ENCODE data around the gene NUP54. TPM values are rescaled to one million over a fixed set of nuclear protein-coding genes. Genes with fewer than 3 reads are reported as not detected.

Gene NUP54
- total RNA-seq, 1 donor from 2014 or later, result 78.8 TPM

DNA sequence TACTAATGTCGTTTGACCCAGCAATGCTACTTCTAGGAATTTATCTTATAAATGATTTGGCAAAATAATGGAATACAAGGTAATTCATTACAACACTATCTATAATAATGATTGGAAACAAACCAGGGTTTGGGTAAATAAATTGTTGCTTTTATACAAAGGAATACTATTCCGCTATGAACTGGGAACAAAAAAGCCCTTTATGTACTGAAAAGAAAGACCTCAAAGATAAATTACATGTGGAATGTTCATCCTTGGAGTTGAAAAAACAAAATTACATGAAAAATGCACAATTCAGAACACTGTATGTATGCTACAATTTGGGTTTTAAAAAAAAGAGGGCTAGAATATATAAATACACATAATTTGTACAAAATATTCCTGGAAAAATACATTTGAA is 5.2 kb upstream of the NUP54 start:
- peaks cover 0 to 12% (median 10%) of the 10 kb centered on the region in 3 donors for H3K4me1 ChIP-seq (ENCODE audit: control insufficient read depth in 3 of 3, insufficient read depth in 3 of 3, low read length in 3 of 3)
- peaks cover 0 to 4% (median 0%) of the 10 kb centered on the region in 3 donors for H3K36me3 ChIP-seq (ENCODE audit: control insufficient read depth in 3 of 3, insufficient read depth in 3 of 3, low read length in 3 of 3)
- no peaks in the 10 kb centered on the region for H3K9me3 ChIP-seq (ENCODE audit: control insufficient read depth in 3 of 3, low read length in 3 of 3)
- H3K27me3 ChIP-seq (ENCODE audit: control insufficient read depth in 3 of 3, insufficient read depth in 3 of 3, low read length in 3 of 3), result no peaks in the 10 kb centered on the region
- H3K27ac ChIP-seq (ENCODE audit: low read depth, low read length), result no peak overlapping the region
- no peak overlapping the region for H3K9ac ChIP-seq (ENCODE audit: low read depth in 1 of 3, low read length in 3 of 3)
- no peak overlapping the region for H3K4me3 ChIP-seq (ENCODE audit: low read length in 3 of 3)

GRCh38 chr4:76147454-76148141 is 599 bp downstream of the NUP54 start:
- Histone ChIP-seq H3K9me3 (ENCODE audit: control insufficient read depth in 3 of 3, low read length in 3 of 3) (no peaks in the 10 kb centered on the region), H3K4me3 (ENCODE audit: low read length in 3 of 3) (peak overlapping the region; percentile 90 to 96 (median 94)), H3K4me1 (ENCODE audit: control insufficient read depth in 3 of 3, insufficient read depth in 3 of 3, low read length in 3 of 3) (peaks cover 19 to 26% (median 19%) of the 10 kb centered on the region in 3 donors), H3K27ac (ENCODE audit: low read depth, low read length) (peak overlapping the region; percentile 90), H3K36me3 (ENCODE audit: control insufficient read depth in 3 of 3, insufficient read depth in 3 of 3, low read length in 3 of 3) (peaks cover 0 to 6% (median 4%) of the 10 kb centered on the region in 3 donors), H3K9ac (ENCODE audit: low read depth in 1 of 3, low read length in 3 of 3) (peak overlapping the region; percentile 93 to 97 (median 96)), H3K27me3 (ENCODE audit: control insufficient read depth in 3 of 3, insufficient read depth in 3 of 3, low read length in 3 of 3) (no peaks in the 10 kb centered on the region)

GRCh38 chr4:76144546-76144945 is 3.7 kb downstream of the NUP54 start:
- Histone ChIP-seq H3K9ac (ENCODE audit: low read depth in 1 of 3, low read length in 3 of 3) (no peak overlapping the region), H3K9me3 (ENCODE audit: control insufficient read depth in 3 of 3, low read length in 3 of 3) (no peaks in the 10 kb centered on the region), H3K4me3 (ENCODE audit: low read length in 3 of 3) (no peak overlapping the region), H3K27ac (ENCODE audit: low read depth, low read length) (no peak overlapping the region), H3K36me3 (ENCODE audit: control insufficient read depth in 3 of 3, insufficient read depth in 3 of 3, low read length in 3 of 3) (peaks cover 0 to 26% (median 24%) of the 10 kb centered on the region in 3 donors), H3K27me3 (ENCODE audit: control insufficient read depth in 3 of 3, insufficient read depth in 3 of 3, low read length in 3 of 3) (no peaks in the 10 kb centered on the region), H3K4me1 (ENCODE audit: control insufficient read depth in 3 of 3, insufficient read depth in 3 of 3, low read length in 3 of 3) (peaks cover 18 to 23% (median 19%) of the 10 kb centered on the region in 3 donors)

- no peaks in the 10 kb centered on the region for H3K27me3 ChIP-seq (ENCODE audit: control insufficient read depth in 3 of 3, insufficient read depth in 3 of 3, low read length in 3 of 3)
- no peaks in the 10 kb centered on the region for H3K9me3 ChIP-seq (ENCODE audit: control insufficient read depth in 3 of 3, low read length in 3 of 3)
- H3K27ac ChIP-seq (ENCODE audit: low read depth, low read length), result no peak overlapping the region
- no peak overlapping the region for H3K9ac ChIP-seq (ENCODE audit: low read depth in 1 of 3, low read length in 3 of 3)
- no peak overlapping the region for H3K4me3 ChIP-seq (ENCODE audit: low read length in 3 of 3)
- peaks cover 0 to 6% (median 3%) of the 10 kb centered on the region in 3 donors for H3K4me1 ChIP-seq (ENCODE audit: control insufficient read depth in 3 of 3, insufficient read depth in 3 of 3, low read length in 3 of 3)
- peaks cover 0 to 46% (median 35%) of the 10 kb centered on the region in 3 donors for H3K36me3 ChIP-seq (ENCODE audit: control insufficient read depth in 3 of 3, insufficient read depth in 3 of 3, low read length in 3 of 3)
Measured at GRCh38 chr4:76141241-76141640, 7.0 kb downstream of the NUP54 start.

GRCh38 chr4:76127754-76128153 is 20.4 kb downstream of the NUP54 start:
- no peaks in the 10 kb centered on the region for H3K9me3 ChIP-seq (ENCODE audit: control insufficient read depth in 3 of 3, low read length in 3 of 3)
- peaks cover 0 to 22% (median 16%) of the 10 kb centered on the region in 3 donors for H3K36me3 ChIP-seq (ENCODE audit: control insufficient read depth in 3 of 3, insufficient read depth in 3 of 3, low read length in 3 of 3)
- no peak overlapping the region for H3K9ac ChIP-seq (ENCODE audit: low read depth in 1 of 3, low read length in 3 of 3)
- no peaks in the 10 kb centered on the region for H3K4me1 ChIP-seq (ENCODE audit: control insufficient read depth in 3 of 3, insufficient read depth in 3 of 3, low read length in 3 of 3)
- no peaks in the 10 kb centered on the region for H3K27me3 ChIP-seq (ENCODE audit: control insufficient read depth in 3 of 3, insufficient read depth in 3 of 3, low read length in 3 of 3)
- H3K4me3 ChIP-seq (ENCODE audit: low read length in 3 of 3), result no peak overlapping the region
- H3K27ac ChIP-seq (ENCODE audit: low read depth, low read length), result no peak overlapping the region

GRCh38 chr4:76125816-76126215 is 22.4 kb downstream of the NUP54 start:
- H3K4me1 ChIP-seq (ENCODE audit: control insufficient read depth in 3 of 3, insufficient read depth in 3 of 3, low read length in 3 of 3), result no peaks in the 10 kb centered on the region
- H3K9me3 ChIP-seq (ENCODE audit: control insufficient read depth in 3 of 3, low read length in 3 of 3), result no peaks in the 10 kb centered on the region
- peaks cover 0 to 36% (median 26%) of the 10 kb centered on the region in 3 donors for H3K36me3 ChIP-seq (ENCODE audit: control insufficient read depth in 3 of 3, insufficient read depth in 3 of 3, low read length in 3 of 3)
- no peak overlapping the region for H3K4me3 ChIP-seq (ENCODE audit: low read length in 3 of 3)
- no peak overlapping the region for H3K9ac ChIP-seq (ENCODE audit: low read depth in 1 of 3, low read length in 3 of 3)
- no peaks in the 10 kb centered on the region for H3K27me3 ChIP-seq (ENCODE audit: control insufficient read depth in 3 of 3, insufficient read depth in 3 of 3, low read length in 3 of 3)
- no peak overlapping the region for H3K27ac ChIP-seq (ENCODE audit: low read depth, low read length)

- peaks cover 17 to 50% (median 44%) of the 10 kb centered on the region in 3 donors for H3K36me3 ChIP-seq (ENCODE audit: control insufficient read depth in 3 of 3, insufficient read depth in 3 of 3, low read length in 3 of 3)
- no peaks in the 10 kb centered on the region for H3K4me1 ChIP-seq (ENCODE audit: control insufficient read depth in 3 of 3, insufficient read depth in 3 of 3, low read length in 3 of 3)
- H3K27ac ChIP-seq (ENCODE audit: low read depth, low read length), result no peak overlapping the region
- no peak overlapping the region for H3K4me3 ChIP-seq (ENCODE audit: low read length in 3 of 3)
- no peaks in the 10 kb centered on the region for H3K9me3 ChIP-seq (ENCODE audit: control insufficient read depth in 3 of 3, low read length in 3 of 3)
- H3K27me3 ChIP-seq (ENCODE audit: control insufficient read depth in 3 of 3, insufficient read depth in 3 of 3, low read length in 3 of 3), result no peaks in the 10 kb centered on the region
- H3K9ac ChIP-seq (ENCODE audit: low read depth in 1 of 3, low read length in 3 of 3), result no peak overlapping the region
Measured at GRCh38 chr4:76120199-76120598, 28.0 kb downstream of the NUP54 start.

DNA sequence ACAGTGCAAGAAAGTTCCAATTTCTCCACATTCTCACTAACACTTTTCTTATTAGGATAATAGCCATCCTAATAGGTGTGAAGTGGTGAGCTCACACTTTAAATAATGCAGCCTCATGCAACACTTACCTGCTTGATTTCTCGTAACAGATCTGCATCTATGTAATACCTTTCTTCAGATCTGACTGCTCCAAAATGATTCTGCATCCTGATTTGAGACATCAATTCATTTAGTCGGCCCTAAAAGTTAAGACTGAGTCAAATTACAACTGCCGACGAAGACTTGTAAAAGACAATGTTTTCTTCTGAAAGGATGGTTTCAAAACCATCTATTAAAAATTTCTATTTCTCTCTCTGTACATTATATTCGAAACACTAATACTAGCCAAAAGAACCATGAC is 30.7 kb downstream of the NUP54 start:
- no peaks in the 10 kb centered on the region for H3K4me1 ChIP-seq (ENCODE audit: control insufficient read depth in 3 of 3, insufficient read depth in 3 of 3, low read length in 3 of 3)
- no peaks in the 10 kb centered on the region for H3K27me3 ChIP-seq (ENCODE audit: control insufficient read depth in 3 of 3, insufficient read depth in 3 of 3, low read length in 3 of 3)
- peaks cover 29 to 60% (median 52%) of the 10 kb centered on the region in 3 donors for H3K36me3 ChIP-seq (ENCODE audit: control insufficient read depth in 3 of 3, insufficient read depth in 3 of 3, low read length in 3 of 3)
- H3K9me3 ChIP-seq (ENCODE audit: control insufficient read depth in 3 of 3, low read length in 3 of 3), result no peaks in the 10 kb centered on the region
- H3K9ac ChIP-seq (ENCODE audit: low read depth in 1 of 3, low read length in 3 of 3), result no peak overlapping the region
- no peak overlapping the region for H3K27ac ChIP-seq (ENCODE audit: low read depth, low read length)
- H3K4me3 ChIP-seq (ENCODE audit: low read length in 3 of 3), result no peak overlapping the region

DNA sequence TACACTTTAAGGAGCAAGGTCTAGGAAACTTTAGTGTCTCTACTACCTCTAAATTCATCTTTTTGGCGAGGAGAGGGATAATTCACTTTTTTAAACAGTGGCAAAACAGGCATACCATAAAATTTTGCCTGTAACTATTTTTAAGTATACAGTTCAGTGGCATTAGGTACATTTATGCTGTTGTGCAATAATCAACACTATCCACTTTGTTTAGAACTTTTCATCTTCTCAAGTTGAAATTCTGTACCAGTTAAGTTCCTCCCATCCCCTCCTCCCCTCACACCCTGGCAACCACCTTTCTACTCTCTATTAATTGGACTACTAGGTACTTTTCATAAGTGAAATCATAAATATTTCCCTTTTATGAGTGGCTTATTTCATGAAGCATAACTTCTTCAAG is 31.4 kb downstream of the NUP54 start:
- Histone ChIP-seq H3K36me3 (ENCODE audit: control insufficient read depth in 3 of 3, insufficient read depth in 3 of 3, low read length in 3 of 3) (peaks cover 29 to 59% (median 46%) of the 10 kb centered on the region in 3 donors), H3K27me3 (ENCODE audit: control insufficient read depth in 3 of 3, insufficient read depth in 3 of 3, low read length in 3 of 3) (no peaks in the 10 kb centered on the region), H3K4me3 (ENCODE audit: low read length in 3 of 3) (no peak overlapping the region), H3K9ac (ENCODE audit: low read depth in 1 of 3, low read length in 3 of 3) (no peak overlapping the region), H3K9me3 (ENCODE audit: control insufficient read depth in 3 of 3, low read length in 3 of 3) (no peaks in the 10 kb centered on the region), H3K4me1 (ENCODE audit: control insufficient read depth in 3 of 3, insufficient read depth in 3 of 3, low read length in 3 of 3) (no peaks in the 10 kb centered on the region), H3K27ac (ENCODE audit: low read depth, low read length) (no peak overlapping the region)

- Histone ChIP-seq H3K36me3 (ENCODE audit: control insufficient read depth in 3 of 3, insufficient read depth in 3 of 3, low read length in 3 of 3) (peaks cover 4 to 27% (median 12%) of the 10 kb centered on the region in 3 donors), H3K4me1 (ENCODE audit: control insufficient read depth in 3 of 3, insufficient read depth in 3 of 3, low read length in 3 of 3) (peaks cover 5 to 6% (median 5%) of the 10 kb centered on the region in 3 donors), H3K9me3 (ENCODE audit: control insufficient read depth in 3 of 3, low read length in 3 of 3) (no peaks in the 10 kb centered on the region)
Measured at GRCh38 chr4:76108467-76109181, 39.6 kb downstream of the NUP54 start.

More at GRCh38 chr4:76108467-76109181, 39.6 kb downstream of the NUP54 start:
- Histone ChIP-seq H3K4me3 (ENCODE audit: low read length in 3 of 3) (no peak overlapping the region), H3K9ac (ENCODE audit: low read depth in 1 of 3, low read length in 3 of 3) (no peak overlapping the region), H3K27me3 (ENCODE audit: control insufficient read depth in 3 of 3, insufficient read depth in 3 of 3, low read length in 3 of 3) (no peaks in the 10 kb centered on the region), H3K27ac (ENCODE audit: low read depth, low read length) (no peak overlapping the region)

Data from skeletal muscle tissue (tissue), 4 donors.